HG03139 (cell line): ENCODE measurements around the gene ROS1.
"Not testable (repeated sequence)": the region's sequence is repeated elsewhere in the genome, so short reads cannot be mapped to it uniquely, and the experiment has no call there.

ENCODE experiments used
- ATAC-seq: cut with Tn5 transposase; IDR thresholded peaks from one replicate; pipeline ENCODE4 v1.9.1; 2021; ENCODE audit not compliant: unreplicated experiment

The ROS1 gene

DNA sequence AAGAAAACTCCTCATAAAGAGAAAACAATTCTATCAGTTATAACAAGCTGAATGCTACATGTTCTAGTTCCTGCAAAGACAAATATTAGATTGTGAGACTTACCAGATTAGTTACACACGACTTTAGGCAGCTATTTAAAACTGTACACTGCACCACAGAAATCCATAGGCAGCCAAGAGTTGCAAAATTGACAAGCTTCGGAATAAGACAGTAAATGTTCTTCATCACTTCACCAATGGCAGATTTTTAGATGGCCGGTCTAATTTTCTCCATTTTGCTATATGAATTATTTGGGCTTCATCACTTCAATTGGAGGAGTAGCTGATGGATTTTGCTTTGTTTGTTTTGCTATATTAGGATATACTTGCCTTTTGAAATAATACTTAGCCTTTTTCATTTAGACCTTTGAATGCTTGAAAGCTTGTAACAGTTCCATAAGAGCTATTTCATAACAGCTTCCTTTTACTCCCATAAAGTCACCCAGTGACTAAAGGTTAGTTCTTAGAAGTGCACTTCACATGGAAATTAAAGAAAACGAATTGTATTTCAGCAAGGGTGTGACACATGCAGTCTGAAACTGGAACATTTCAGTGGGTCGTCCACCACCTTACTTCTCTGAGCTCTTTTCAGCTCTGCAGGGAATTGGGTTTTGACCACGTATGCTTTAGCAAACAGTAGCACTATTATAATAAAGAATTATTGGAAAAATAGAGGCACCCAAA is at the start of gene ROS1:
ROS1 (minus strand) TSS at position 512 of the 723 bp plus-strand sequence; CDS start at position 226, 286 bp downstream.
- ATAC-seq: no peak

DNA sequence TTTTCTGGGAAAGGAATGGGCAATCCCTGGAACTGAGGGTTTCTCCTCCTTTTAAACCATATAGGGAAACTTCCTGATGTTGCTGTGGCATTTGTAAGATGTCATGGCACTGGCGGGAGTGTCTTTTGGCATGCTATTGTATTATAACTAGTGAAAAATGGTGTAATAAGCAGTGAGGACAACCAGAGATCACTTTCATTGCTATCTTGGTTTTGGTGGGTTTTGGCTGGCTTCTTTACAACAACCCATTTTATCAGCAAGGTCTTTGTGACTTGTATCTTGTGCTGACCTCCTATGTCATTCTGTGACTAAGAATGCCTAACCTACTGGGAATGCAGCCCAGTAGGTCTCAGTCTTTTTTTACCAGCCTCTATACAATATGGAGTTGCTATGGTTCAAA is 47.7 kb upstream of the ROS1 start:
- ATAC-seq: no peak

DNA sequence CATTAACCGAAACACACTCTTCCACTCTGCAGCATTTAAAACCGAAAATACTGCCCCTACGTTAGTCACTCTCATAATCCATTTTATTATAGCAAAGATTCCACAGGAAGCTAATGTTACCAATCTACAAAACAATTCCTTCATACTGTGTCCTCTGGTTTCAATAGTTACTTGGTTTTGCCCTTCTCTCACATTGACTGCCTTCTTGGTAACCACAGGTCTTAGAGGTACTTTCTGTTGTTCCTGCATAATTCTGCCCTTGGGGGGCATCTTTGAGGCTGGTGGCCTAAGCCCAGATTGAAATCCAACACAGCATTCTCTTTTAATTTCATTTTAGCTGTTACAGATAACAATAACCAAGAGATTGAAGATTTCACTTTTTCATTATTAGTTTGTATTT is 46.9 kb upstream of the ROS1 start:
- ATAC-seq: no peak

DNA sequence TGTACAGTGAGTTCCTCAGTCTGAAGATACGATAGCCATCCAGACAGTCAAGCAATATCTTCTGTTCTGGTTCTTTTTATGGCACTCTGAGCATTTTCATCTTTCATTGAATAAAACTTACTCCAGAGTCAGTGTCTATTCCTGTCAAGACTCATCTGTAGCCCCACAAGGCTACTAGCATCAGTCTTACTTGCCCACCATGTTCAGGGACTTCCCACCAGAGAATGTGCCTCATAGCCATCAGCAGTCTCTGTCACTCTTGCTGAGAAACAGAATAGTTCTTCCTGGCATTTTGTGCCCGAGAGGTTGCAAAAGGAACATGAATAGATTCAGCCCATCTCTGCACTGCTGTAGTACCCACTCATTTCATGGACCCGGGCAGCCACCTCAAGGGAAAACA is 44.0 kb upstream of the ROS1 start:
- ATAC-seq: no peak

DNA sequence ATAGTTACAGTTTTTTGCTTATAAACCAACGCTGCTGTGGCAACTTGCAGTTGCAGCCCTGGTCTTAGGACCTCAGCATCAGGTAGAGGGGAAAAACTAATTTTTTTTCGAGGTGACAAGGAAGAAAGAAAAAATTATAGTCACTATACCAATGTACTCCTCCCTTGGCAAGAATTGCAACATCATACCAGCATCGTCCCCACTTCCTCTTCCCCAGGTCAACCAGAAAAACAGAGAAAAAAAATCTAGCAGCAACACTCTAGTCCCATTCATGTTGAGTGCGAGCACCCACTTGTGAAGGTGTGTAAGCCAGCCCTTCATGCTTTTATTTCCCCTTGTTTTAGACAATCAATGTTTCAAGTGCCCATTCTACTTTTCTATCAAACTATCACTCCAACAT is 43.6 kb upstream of the ROS1 start:
- ATAC-seq: no peak

DNA sequence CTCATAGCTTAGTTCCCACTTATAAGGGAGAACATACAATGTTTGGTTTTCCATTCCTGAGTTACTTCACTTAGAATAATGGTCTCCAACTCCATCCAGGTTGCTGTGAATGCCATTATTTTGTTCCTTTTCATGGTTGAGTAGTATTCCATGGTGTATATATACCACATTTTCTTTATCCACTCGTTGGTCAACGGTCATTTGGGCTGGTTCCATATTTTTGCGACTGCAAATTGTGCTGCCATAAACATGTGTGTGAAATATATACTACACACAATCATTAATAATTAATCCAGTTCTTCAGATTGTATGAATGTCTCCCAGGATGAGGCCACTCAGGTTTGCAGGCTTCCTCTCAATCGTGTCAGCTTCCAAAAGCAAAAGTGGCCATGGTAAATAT is 42.8 kb upstream of the ROS1 start:
- ATAC-seq: not testable (repeated sequence)

DNA sequence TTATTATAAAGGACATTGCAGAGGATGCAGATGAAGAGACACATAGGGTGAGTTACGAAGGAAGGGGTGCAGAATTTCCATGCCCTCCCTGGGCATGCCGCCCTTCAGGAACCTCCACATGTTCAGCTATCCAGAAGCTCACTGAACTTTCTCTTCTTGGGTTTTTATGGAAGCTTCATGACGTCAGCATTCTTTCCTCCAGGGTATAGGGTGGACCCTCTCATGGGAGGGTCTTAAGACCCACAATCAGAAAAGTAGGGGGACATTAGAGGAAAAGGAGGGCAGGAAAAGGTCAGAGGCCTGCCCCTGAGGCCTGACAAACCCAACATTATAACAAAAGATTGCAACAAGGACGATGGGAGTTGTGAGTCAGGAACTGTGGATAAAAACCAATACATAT is 42.1 kb upstream of the ROS1 start:
- no peak for ATAC-seq

DNA sequence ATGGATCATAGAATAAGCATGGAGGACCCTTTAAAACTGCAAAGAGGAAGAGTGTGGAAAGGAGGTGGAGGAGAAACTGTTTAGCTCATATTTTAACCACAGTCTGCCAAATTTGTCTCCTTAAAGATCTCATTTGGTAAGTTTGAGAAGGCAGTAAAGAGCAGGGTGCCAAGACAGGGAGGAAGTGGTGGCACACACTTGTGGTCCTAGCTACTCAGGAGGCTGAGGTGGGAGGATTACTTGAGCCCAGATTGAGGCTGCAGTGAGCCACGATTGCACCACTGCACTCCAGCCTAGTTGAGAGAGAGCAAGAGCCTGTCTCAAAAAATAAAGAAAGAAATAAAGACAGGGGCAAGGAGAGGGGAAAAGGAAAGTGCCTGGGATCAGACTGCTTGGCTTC is 39.9 kb upstream of the ROS1 start:
- no peak for ATAC-seq

DNA sequence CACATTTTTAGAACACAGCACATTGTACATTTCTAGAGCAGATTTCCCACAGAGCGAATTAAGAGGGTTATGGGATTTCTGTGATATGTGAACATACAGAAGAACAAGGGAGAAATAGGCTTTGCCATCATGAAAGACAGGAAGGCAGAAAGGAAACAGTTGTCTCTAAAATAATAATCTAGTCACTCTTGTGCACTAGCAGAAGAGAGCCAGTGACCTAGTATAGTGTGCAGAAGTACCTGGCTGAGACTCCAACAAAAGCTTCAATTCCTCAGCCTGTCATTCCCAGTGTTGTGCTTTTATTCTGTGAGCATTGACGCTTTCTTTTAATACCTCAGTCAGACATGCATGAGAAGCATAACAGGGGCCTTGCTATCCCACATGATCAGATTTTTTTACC is 39.0 kb upstream of the ROS1 start:
- no peak for ATAC-seq

DNA sequence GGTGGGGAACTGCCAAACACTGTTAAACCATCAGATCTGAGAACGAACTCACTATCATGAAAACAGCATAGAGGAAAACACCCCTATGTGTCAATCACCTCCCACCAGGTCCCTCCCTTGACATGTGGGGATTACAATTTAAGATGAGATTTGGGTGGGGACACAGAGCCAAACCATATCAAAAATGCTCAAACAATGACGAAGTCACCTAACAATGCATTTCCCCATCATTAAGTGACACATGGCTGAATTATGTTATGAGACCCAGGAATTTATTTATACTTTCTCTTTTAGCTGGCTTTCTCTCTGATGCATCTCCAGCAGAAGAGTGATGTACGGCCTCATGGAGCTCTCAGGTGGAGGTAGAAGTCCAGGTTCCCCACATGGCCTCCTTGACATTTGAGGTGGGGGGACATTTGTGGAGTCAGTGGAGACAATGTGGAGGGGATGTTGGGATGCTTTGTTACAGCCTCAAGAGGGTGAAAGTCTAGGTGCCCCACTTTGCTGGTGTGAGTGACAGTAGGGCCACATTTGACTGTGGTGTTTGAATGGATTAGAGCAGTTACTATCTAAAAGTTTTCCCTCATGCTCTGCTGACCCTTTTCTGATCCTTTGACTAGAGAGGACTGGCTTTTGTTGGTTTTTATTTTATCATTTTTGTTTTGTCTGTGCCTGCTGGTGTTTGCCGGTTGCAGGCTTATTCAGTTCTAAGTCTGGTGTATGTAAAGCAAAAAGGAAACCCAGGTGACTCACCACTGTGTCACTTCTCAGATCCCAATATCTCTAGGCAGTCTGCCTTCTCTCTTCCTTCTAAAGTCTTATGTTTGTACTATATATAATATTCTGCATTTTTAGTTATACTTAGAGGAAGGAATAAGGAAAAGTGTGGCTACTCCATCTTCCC is 38.3 kb upstream of the ROS1 start:
- no peak for ATAC-seq

DNA sequence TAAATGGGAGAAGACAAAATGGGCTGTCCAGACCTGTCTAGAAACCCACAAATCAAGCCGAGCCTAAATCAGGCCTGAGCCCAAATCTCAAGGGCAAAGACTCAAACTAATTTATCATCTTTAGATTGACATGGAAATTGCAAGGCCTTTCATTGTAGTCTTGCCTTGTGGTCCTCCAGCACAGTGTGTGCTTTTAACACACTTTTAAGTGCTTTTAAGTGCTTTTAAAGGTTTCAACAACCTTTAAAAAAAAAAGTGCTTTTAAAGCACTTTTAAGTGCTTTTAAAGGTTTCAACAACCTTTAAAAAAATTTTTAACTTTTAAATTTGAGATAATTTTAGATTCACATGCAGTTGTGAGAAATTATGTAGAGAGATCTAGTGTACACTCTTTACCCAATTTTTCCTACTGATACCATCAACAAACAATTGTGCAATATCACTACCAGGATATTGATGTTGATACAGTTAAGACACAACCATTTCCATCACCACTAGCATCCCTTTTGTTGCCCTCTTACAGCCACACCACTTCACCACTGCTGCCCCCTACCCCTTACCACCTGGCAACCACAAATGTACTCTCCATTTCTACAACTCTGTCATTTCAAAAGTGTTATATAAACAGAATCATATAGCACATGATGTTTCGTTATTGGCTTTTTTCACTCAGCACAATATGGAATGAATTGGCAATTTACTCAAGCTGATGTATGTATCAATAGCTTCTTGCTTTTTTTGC is 33.6 kb upstream of the ROS1 start:
- ATAC-seq: no peak

DNA sequence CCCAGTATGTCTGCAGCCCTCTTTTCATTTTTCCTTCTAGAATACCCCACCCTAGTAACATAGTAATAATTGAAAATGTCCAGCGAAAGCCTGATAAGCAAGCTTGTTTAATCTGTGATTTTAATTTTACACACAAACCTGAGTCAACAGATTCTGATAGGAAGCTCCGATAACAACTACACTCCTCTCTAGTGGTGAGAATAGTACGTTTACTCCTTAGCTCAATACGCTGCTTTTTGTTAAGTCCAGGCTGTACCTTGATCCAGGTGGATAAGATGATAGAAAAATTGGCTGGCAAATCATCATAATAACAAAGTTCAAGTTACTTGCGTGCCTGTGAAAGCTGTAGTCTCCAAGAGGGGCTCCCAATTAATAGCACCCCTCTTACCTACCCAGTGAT is 31.3 kb upstream of the ROS1 start:
- ATAC-seq: no peak

DNA sequence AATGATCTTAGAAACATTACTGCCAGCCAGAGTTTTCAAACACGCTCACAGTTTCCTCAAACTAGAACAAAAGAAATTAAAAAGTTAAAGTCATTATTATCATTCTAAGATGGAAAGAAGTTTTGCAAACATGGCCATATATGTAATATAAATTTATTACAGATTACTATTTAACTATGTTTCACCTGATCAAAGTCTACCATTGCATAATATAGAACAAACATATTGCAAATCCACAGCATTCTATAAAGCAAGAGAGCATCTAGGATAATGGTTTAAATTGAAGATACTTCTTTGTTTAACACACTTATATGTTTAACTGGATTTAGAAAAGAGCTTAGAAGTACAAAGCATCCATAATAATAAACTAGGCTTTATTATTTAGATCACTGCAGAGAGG is 30.5 kb upstream of the ROS1 start:
- no peak for ATAC-seq

DNA sequence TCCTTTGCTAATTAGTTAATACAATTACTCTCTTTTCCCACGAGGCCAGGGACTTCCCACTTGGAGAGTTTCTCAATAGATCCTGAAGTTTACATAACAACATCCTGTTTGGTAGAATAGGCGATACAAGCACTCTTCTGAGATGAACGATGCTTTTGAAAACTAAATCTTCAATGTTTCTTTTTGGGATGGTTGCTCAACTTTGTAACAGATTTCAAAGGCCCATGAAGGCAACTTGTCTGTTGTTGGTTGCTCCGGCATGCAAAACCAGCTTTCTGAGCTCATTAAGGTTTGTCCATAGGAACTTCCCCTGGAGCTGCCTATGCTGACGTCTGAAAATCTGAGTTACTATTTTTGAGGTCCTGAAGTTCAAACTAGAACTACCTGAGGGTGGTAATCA is 25.9 kb upstream of the ROS1 start:
- no peak for ATAC-seq

DNA sequence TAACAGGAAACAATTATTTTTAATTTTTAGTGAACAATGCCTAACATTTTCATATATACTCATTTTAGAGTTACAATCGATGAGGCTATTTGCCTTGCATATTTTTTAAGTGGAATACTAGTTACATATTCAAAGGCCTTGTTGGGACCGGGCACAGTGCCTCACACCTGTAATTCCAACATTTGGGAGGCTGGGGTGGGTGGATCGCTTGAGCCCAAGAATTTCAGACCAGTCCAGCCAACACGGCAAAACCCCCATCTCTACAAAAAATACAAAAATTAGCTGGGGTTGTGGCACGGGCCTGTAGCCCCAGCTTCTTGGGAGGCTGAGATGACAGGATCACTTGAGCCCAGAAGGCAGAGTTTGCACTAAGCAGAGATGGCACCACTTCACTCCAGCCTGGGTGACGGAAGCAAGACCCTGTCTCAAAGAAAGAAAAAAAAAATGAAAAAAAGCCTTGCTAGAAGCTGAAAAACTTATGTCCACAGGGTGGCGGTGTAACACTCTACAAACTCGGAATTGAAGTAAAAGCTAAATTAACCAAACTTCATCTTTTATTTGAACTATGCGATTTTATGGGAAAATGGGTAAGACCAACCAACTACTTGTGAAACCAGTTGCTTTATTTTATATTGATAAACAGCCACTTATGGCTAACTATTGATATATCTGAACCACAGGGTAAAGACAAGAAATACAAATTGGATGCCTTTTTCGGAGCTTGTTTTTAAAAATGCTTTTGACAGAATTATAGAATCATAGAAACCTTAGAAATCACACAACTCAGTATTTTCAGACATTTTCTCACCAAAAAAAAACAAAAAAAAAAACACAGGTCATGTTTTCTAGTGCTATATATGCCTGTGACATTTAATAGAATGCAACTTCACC is 24.1 kb upstream of the ROS1 start:
- no peak for ATAC-seq

DNA sequence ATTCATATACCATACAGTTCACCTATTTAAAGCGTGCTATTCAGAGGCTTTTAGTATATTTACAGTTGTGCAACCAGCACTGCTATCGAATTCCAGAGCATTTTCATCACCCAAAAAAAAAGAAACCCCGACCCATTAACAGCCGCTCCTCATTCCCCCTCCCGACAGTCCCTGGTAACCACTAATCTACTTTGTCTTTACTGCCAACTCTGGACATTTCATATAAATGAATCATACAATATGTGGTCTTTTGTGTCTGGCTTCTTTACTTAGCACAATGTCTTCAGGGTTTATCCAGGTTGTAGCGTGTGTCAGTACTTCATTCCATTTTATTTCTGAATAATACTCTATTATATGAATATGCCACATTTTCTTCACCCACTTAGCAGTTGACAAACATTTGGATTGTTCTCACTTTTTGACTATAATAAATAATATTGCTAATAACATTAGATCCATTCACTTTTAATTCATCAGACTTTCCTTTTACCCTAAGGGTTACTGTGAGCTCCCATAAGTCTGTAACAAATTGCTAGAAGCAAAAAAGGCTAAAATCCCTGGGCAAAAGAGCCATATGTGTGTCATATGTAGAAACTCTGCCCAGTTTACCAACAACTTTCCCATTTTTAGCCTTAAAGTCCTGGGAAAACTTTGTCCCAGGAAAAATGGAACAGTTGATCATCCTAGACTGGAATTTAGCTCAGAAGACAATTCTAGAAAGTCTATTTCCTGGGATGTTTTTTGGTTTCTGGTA is 23.2 kb upstream of the ROS1 start:
- no peak for ATAC-seq

DNA sequence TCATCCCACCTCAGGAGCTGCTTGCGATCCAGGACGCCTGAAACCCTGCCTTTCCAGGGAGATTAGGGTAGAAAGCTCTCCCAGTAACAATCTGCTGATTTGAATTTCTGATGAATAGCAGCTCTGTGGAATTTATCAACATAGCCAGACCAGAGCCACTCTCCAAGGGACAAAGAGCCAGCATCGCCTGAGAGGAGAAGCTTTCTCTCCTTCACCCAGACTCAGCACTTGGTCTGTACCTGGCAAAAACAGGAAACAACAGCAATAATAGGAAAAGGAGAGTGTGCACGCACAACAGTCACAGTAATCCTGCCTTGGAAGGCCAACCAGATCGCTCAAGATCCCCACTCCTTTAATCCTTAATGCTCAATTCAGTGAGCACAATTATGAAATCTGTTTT is 22.3 kb upstream of the ROS1 start:
- ATAC-seq: no peak

DNA sequence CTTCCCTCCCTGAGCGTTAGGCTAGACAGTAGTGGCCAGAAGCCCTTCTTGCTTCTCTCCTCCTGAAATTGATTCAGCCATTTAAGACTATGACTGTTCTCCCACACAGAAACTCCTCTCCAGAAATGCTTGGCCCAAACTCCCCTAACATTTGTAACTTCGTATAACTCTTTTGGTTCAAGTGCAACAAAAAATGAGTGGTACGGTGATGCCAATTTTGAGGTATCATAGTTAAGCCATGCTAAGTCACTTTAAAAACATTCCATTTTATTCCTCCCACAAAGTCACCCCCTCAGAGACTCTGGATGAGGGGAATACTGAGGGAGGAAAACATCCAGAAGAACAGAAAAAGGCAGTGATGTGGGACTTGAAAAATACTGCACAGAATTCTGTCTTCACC is 21.1 kb upstream of the ROS1 start:
- ATAC-seq: no peak

DNA sequence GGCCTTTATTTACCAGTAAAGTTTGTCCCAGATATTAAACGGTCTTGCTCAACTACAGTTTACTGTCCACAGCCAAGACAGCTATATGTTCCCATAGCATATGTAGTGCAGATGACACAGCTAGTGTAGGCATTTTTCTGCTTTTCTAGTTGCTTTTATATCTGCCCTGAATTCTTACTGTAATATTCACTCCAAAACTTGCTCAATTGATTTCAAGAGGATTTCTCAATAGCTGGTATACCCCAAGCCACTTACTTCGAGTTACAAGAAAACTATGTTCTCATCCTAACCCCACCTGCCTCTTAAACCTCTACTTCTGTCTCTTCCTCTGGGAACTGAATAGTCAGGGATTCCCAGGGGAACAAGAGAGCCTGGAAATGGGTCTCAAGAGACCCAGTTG is 18.9 kb upstream of the ROS1 start:
- no peak for ATAC-seq

DNA sequence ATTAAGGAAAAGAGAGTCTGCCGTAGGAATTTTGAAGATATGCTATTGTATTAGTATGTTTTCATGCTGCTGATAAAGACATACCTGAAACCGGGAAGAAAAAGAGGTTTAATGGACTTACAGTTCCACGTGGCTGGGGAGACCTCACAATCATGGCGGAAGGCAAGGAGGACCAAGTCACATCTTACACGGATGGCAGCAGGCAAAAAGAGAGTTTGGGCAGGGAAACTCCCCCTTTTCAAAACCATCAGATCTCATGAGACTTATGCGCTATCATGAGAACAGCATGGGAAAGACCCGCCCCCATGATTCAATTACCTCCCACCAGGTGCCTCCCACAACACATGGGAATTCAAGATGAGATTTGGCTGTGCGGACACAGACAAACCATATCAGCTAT is 16.6 kb upstream of the ROS1 start:
- not testable (repeated sequence) for ATAC-seq
